Measurements from ENCODE around the gene PRKAR1B.
A peak's percentile ranks its signal among the peaks of the same experiment; 100 is the strongest.

The PRKAR1B gene

GRCh38 chr7:750111-750905 is 23.2 kb upstream of the PRKAR1B start:
- peak overlapping the region; percentile 53 for H3K27ac ChIP-seq

DNA sequence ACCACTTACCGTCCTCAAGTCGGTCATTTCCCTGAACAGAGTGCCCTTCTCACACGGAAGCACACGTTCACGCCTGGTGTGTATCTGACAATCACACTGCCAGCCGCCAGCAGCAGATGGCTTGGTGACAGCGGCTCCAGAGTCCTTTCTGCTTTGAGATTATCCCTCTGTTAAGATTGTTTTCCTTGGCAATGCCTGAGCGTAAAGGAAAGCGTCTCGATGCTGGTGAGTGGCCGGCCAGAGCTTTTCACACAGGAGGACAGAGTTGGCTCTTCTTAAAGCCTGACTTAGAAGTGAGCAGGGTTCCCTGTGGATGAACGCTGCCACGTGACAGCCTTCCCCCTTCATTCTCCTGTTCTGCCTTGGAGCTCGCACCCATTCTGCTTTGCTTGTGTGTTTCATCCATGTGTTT is 22.1 kb upstream of the PRKAR1B start:
- no peak for TF ChIP-seq CTCF (conservative IDR thresholded peaks at IDR 0.05)

More at GRCh38 chr7:750111-750905, 23.2 kb upstream of the PRKAR1B start:
- TF ChIP-seq CTCF (conservative IDR thresholded peaks at IDR 0.05) = no peak

DNA sequence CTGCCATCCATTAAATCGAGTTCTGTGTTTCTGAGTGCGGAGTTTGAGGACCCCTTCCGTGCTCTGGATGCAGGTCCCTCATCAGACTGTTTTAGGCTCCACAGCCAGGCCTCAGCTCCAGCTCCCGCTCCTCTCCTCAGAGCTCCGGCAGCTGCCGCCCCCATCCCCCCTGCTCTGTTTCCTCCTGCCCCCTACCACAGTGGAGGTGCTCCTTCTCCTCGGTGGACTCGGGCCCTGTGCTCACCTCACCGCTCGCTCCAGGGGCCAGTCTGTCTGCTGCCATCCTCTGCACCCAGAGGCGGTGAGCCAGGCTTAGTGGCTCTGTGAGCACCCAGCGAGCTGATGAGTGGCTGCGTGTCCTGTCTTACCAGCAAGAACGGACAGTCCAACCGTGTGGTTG is 21.4 kb upstream of the PRKAR1B start:
- TF ChIP-seq CTCF (conservative IDR thresholded peaks at IDR 0.05) = no peak

More for the DNA sequence above, 22.1 kb upstream of the PRKAR1B start:
- H3K27ac ChIP-seq = peak overlapping the region; percentile 53

DNA sequence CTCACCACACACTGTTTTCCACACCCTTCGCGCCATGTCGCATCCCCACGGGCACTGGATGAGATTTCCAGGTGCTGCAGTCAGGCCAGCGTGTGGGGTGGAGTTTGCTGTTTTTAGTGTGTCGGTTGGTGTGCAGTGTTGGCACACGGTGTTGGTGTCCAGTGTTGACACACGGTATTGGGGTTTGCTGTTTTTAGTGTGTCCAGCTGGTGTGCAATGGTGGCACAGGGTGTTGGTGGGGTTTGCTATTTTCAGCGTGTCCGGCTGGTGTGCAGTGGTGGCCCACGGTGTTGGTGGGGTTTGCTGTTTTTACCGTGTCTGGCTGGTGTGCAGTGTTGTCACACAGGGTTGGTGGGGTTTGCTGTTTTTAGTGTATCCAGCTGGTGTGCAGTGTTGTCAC is 20.1 kb upstream of the PRKAR1B start:
- H3K27ac ChIP-seq = no peak overlapping the region
- TF ChIP-seq CTCF (conservative IDR thresholded peaks at IDR 0.05) = no peak

More for the DNA sequence above, 21.4 kb upstream of the PRKAR1B start:
- peak overlapping the region; percentile 53 for H3K27ac ChIP-seq

GRCh38 chr7:746155-747061 is 19.3 kb upstream of the PRKAR1B start:
- TF ChIP-seq CTCF (conservative IDR thresholded peaks at IDR 0.05) = no peak
- no peak overlapping the region for H3K27ac ChIP-seq

DNA sequence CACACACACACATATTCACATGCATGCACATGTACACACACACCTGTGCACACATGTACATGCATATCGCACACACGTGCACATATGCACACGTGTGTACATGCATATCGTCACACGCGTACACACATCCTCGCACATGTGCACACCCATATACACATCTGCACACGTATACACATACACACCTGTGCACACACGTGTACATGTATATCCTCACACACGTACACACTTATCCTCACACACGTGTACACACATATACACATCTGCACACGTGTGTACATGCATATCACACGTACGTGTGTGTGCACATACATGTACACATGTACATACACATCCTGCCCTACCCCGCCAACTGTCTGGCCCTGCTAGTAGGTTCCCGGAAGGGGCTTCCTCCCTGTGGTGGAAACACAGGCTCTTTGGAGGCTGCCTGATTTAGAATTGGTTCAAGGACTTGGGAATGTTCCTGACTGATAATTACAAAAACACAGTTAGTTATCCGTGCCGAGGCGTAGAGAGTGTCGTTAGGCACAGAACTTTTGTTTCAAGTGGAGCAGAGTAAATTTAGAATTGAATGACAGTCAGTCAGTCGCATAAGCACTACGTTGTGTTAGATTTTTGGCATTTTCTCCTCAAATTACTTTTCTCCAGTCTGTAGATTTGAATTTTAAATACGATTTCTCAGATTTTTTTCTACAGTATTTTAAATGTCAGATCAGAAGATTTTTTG is 18.5 kb upstream of the PRKAR1B start:
- no peak overlapping the region for H3K27ac ChIP-seq

More for the DNA sequence above, 18.5 kb upstream of the PRKAR1B start:
- TF ChIP-seq CTCF (conservative IDR thresholded peaks at IDR 0.05) = no peak
